ENCODE measurements around the gene ATP8B2. TPM values are rescaled to one million over a fixed set of nuclear protein-coding genes. Genes with fewer than 3 reads are reported as not detected.
A peak's percentile ranks its signal among the peaks of the same experiment; 100 is the strongest.

Gene ATP8B2
- total RNA-seq, 2 donors from 2014 or later, result 37.4 to 52.6 TPM

DNA sequence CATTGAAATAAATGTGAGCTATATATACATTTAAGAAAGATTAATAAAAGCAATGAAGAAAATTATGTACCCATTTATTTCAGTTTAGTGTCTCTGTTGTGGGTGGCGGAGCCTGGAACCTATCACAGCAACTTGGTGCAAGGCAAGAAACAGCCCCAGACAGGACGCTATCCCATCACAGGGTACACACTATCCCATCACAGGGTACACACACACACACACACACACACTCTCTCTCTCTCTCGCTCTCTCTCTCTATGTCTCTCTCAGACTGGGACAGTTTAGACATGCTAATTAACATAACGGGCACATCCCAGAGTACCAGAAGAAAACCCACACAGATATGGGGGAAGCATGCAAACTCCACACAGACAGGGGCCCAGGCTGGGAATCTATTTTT lies 73.4 kb downstream of the ATP8B2 start:
- Mint-ChIP-seq H3K9me3 (no peaks in the 10 kb centered on the region), H3K4me3 (peak overlapping the region in 1 of 2 donors; percentile 23), H3K36me3 (ENCODE audit: insufficient read depth in 2 of 2) (peaks cover 2 to 5% of the 10 kb centered on the region in 2 donors), H3K27me3 (ENCODE audit: low read depth) (no peaks in the 10 kb centered on the region), H3K27ac (peak overlapping the region; percentile 77), H3K4me1 (ENCODE audit: low read depth) (peaks cover 26% of the 10 kb centered on the region)
- ATAC-seq (replicated peaks in 1 of 2) (peak in 1 of 2 donors; percentile 12), DNase-seq (no peak)

DNA sequence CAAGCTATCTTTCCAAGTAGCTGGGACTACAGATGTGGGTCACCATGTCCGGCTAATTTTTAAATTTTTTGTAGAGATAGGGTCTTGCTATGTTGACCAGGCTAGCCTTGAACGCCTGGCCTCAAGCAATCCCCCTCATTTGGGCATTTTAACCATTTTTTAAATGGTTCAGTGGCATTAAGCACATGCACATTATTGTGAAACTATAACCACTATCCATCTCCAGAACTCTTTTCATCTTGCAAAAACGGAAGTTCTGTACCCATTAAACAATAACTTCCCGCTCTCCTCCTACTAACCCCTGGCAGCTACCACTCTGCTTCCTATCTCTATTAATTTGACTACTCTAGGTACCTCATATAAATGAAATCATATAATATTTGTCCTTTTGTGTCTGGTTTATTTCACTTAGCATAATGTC lies 75.1 kb downstream of the ATP8B2 start:
- H3K36me3 Mint-ChIP-seq (ENCODE audit: insufficient read depth in 2 of 2), result peaks cover 2 to 5% of the 10 kb centered on the region in 2 donors
- DNase-seq (no peak), ATAC-seq (replicated peaks in 1 of 2) (no peak)
- H3K27me3 Mint-ChIP-seq (ENCODE audit: low read depth), result no peaks in the 10 kb centered on the region
- H3K9me3 Mint-ChIP-seq, result no peaks in the 10 kb centered on the region
- no peak overlapping the region for H3K27ac Mint-ChIP-seq
- H3K4me3 Mint-ChIP-seq, result peak overlapping the region in 1 of 2 donors; percentile 14
- H3K4me1 Mint-ChIP-seq (ENCODE audit: low read depth), result peaks cover 40% of the 10 kb centered on the region

Other genes with a start within 250 kb of the ATP8B2 start
- gene NUP210L, start 170.5 kb upstream of the ATP8B2 start, total RNA-seq, result under 1 TPM; 0.07 to 0.14 TPM
- 100 to 1,000 TPM; 456 to 468 TPM for gene TPM3, start 133.4 kb upstream of the ATP8B2 start, total RNA-seq
- not detected for gene CFAP141, start 119.2 kb upstream of the ATP8B2 start, total RNA-seq
- 100 to 1,000 TPM; 166 to 171 TPM for gene UBAP2L, start 104.6 kb upstream of the ATP8B2 start, total RNA-seq
- 100 to 1,000 TPM; 306 to 310 TPM for gene HAX1, start 52.9 kb upstream of the ATP8B2 start, total RNA-seq
- gene AQP10, start 4.4 kb upstream of the ATP8B2 start, total RNA-seq, result not detected
- gene IL6R, start 79.8 kb downstream of the ATP8B2 start, total RNA-seq, result 10 to 100 TPM in 1 of 2 donors, 1 to 10 TPM in 1; 5.7 to 12.6 TPM
- under 1 TPM in 1 of 2 donors, not detected in 1; 0.86 TPM for gene TDRD10, start 176.7 kb downstream of the ATP8B2 start, total RNA-seq
- under 1 TPM; 0.19 to 0.49 TPM for gene SHE, start 176.9 kb downstream of the ATP8B2 start, total RNA-seq
- gene UBE2Q1, start 233.1 kb downstream of the ATP8B2 start, total RNA-seq, result 100 to 1,000 TPM in 1 of 2 donors, 10 to 100 TPM in 1; 99.6 to 102 TPM
- gene CHRNB2, start 242.3 kb downstream of the ATP8B2 start, total RNA-seq, result under 1 TPM in 1 of 2 donors, not detected in 1; 0.05 TPM